Stimulated activated naive CD8-positive, alpha-beta T cell treated with anti-CD3 and anti-CD28 coated beads, Interleukin-15, Interleukin-2, amounts not matched to agents 100 U/mL and 50 U/mL, for 24 hours (primary cell): ENCODE results near the gene ANKRD28.
"Not testable (repeated sequence)": the region's sequence is repeated elsewhere in the genome, so short reads cannot be mapped to it uniquely, and the experiment has no call there.

Experiments
- ATAC-seq: fragments of 150-1000 bp; cut with Tn5 transposase; one replicate; pipeline ENCODE4 v1.10.0; 2021
- DNase-seq: peaks from one replicate; pipeline ENCODE4 v3.0.0; 2021

Gene ANKRD28

DNA sequence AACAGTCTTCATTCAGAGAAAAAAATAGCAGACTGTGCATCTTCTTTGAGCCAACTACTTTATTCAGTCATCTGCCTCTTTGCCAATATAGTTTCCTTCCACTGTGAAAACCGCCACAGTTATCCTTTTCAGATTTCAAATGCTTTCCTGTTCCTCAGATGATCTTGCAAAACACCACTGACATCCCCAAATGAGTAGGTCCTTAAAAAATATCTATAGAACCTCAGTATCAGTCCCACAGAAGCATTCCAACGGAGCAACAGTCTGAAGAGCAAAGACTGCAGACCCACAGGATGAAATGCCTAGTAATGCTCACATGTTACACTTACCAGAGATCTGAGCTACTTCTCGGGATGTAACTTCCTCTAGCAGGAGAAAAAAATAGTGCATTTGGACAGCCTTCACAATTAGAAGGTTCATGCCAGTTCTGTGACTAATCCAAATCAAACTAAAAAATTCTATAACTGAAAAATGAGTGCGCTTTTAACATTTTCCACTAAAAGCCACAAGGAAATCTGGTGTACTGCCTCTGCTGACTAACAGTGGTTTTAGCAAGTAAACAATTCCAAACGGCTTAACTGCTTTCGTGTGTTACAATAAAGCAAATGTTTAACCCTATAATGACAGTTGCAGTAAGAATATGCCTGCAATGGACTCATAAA, at the start of gene ANKRD28:
Gene ANKRD28 (minus strand): TSS at position 338 of the 662 bp plus-strand sequence. CDS start 1,458 bp downstream, outside the sequence.
- ATAC-seq (peak; percentile 71), DNase-seq (no peak)

GRCh38 chr3:15847239-15847638, 49.5 kb upstream of the ANKRD28 start:
- no peak for ATAC-seq

DNA sequence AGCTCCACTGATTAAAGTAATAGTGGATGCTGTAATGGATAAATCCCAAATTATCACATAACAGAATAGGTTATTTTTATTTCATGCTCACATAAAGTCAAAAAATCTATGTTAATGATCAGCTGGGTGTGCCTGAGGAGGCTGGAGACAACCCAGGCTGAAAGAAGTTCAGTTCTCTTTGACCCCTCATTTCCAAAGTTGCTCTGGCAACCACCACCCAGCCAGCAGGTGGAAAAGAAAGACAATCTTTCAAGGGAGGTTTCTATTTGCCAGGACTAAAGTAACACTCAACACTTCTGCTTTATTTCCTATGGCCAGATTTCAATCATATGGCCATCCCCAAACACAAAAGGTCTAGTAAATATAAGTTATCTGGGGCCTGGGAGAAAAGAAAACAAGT, 48.8 kb upstream of the ANKRD28 start:
- DNase-seq (no peak), ATAC-seq (no peak)

More at GRCh38 chr3:15847239-15847638, 49.5 kb upstream of the ANKRD28 start:
- no peak for DNase-seq

DNA sequence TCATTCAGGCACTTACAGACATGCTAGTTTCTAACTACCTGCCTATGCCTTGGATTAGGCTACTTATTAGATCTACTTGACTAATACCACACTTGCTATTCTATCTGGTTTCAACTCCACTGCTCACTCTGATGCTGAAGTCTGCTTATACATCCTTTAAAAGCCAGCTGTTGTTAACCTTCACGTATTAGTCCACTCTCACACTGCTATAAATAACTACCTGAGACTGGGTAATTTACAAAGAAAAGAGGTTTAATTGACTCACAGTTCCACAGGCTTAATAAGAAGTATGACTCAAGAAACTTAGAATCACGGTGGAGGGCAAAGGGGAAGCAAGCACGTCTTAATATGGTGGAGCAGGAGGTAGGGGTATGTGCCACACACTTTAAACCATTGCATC, 47.7 kb upstream of the ANKRD28 start:
- DNase-seq, result no peak
- ATAC-seq, result peak; percentile 85

GRCh38 chr3:15844889-15845288, 47.1 kb upstream of the ANKRD28 start:
- peak; percentile 22 for ATAC-seq
- no peak for DNase-seq

DNA sequence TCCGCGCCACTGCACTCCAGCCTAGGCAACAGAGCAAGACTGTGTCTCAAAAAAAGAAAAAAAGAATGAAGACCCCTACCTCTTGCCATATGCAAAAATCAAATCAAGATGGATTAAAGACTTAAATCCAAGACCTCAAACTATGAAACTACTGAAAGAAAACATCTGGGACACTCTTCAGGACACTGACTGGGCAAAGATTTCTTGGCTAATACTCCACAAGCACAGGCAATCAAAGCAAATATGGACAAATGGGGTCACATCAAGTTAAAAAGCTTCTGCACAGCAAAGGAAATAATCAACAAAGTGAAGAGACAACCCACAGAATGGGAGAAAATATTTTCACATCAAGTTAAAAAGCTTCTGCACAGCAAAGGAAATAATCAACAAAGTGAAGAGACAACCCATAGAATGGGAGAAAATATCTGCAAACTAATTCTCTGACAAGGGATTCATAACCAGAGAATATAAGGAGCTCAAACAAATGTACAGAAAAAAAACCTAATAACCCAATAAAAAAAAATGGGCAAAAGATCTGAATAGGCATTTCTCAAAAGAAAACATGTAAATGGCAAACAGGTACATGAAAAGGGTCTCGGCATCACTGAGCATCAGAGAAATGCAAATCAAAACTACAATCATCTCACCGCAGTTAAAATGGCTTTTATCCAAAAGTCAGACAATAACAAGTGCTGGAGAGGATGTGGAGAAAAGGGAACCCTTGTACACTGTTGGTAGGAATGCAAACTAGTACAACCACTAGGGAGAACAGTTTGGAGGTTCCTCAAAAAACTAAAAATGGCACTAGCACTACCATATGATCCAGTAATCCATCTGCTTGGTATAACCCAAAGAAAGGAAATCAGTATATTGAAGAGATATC, 43.6 kb upstream of the ANKRD28 start:
- ATAC-seq, result not testable (repeated sequence)

DNA sequence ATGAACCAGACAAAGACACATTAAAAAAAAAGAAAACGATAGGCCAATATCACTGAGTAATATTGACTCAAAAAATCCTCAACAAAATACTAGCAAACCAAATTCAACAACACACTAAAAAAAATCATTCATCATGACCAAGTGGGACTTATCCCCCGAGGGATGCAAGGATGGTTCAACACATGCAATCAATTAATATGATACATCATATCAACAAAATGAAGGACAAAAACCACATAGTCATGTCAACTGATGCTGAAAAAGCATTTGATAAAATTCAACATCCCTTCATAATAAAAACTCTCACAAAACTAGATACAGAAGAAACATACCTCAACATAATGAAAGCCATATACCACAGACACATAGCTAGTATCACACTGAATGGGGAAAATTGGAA, 41.8 kb upstream of the ANKRD28 start:
- ATAC-seq (no peak), DNase-seq (no peak)

More for the DNA sequence above, 43.6 kb upstream of the ANKRD28 start:
- DNase-seq, result not testable (repeated sequence)

DNA sequence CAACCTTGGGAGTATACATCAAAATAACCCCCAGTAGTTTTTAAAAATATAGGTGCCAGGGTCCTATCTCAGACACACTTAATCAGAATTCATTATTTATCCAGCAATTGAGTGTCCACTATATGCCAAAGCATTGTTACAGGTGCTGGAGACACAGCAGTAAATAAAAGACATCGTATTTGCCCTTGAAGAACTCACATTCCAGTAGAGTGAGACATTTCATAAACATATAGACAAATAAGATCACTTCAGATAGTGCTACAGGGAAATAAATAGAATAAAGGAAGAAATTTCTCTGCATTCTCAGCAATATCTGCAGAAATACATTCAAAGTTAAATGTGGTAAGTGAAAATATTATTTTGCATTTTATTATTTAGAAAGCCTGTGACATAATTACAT, 34.1 kb upstream of the ANKRD28 start:
- ATAC-seq (no peak), DNase-seq (no peak)

DNA sequence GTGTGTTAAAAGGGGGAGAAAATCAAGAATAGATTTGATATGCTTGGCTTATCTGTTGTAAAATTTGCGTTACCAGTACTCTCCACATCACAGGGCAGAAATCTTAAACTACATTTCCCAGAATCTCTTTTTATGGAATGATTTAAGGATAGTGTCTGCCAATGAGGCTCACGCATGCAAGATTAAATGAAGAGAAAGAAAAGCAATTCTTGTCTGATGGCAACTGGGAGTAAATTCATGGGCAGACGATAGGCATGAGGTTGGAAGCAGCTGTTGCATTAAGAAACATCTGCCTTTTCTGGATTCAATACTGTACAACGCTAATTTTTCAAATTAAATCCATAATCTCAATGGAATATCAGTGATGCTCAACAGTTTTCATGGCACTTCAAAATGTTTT, 27.2 kb upstream of the ANKRD28 start:
- DNase-seq (no peak), ATAC-seq (no peak)

- DNase-seq (no peak), ATAC-seq (no peak)
Measured at GRCh38 chr3:15823092-15823491, 25.3 kb upstream of the ANKRD28 start.

- no peak for DNase-seq
Measured at GRCh38 chr3:15822281-15822680, 24.5 kb upstream of the ANKRD28 start.

DNA sequence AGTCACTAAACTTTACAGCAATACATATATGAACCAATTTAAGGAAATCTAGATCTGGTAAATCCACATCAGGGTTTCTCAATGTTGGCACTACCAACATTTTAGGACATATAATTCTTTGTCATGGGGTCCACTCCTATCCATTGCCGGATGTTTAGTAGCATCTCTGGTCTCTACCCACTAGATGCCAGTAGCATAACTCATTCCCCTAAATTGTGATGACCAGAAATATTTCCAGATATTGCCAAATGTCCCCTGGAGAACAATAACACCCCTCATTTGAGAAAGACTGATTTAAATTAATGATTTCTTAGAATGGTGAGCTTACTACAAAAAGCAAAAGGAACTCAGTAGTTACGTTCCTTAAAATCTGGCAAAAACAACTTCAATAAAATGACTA, 23.1 kb upstream of the ANKRD28 start:
- no peak for DNase-seq
- no peak for ATAC-seq

More at GRCh38 chr3:15822281-15822680, 24.5 kb upstream of the ANKRD28 start:
- no peak for ATAC-seq

- no peak for ATAC-seq
- no peak for DNase-seq
Measured at GRCh38 chr3:15819576-15819975, 21.8 kb upstream of the ANKRD28 start.

DNA sequence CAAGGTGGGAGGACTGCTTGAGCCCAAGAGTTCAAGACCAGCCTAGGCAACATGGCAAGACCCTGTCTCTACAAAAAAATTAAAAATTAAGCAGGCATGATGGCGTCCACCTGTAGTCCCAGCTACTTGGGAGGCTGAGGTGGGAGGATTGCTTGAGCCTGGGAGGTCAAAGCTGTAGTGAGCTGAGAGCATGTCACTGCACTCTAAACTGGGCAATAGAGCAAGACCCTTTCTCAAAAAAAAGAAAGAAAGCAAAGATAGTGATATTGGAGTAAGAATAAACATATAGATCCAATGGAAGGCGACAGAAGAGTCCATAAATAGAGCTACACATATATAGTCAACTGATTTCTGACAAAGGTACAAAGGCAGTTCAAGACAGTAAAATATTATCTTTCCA, 21.3 kb upstream of the ANKRD28 start:
- DNase-seq (no peak), ATAC-seq (no peak)

DNA sequence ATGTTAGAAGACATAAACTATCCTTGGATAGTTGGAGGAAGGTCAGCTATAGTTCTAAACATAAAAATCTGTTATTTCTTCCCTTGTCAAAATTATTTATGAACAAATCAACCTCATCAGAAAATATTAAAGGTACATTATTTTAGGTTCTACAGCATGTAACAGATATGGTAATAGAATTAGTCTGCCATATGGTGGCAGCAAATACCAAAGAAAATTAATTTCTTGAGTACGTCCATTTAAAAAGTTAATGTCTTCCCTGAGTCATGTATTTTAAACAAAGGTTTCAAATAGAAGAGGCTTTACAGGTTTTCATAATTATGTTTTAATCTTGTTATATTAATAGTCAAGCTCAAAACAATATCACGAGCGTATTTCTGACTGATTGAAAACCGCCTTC, 17.9 kb upstream of the ANKRD28 start:
- ATAC-seq (no peak), DNase-seq (no peak)

DNA sequence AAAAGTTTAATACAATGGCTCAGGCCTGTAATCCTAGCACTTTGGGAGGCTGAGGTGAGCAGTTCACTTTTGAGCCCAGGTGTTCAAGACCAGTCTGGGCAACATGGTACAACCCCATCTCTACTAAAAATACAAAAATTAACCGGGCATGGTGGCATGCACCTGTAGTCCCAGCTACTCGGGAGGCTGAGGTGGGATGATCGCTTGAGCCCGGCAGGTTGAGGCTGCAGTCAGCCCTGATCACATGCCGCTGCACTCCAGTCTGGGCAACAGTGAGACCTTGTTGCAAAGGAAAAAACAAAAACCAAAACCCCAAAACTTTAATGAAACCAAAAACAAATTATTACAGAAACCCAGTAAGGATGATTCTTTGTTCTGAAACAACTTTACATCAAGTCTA, 15.3 kb upstream of the ANKRD28 start:
- DNase-seq, ATAC-seq: not testable (repeated sequence)

DNA sequence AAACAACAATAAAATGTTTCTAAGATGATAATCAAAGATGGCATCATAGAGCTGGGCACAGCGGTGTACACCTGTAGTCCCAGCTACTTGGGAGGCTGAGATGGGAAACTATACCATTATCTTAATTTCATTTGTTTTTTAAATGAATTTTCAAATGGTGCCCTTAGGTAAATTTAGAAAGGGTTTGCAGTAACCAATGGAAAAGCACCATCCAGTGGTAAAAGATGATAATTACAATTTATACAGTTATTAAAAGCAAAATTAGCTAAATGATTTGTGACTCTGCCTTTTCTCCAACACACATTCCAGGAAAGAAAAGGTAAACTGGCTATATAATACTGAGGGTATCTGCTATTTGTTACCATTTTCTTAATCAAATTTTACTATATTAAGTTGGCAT, 14.4 kb upstream of the ANKRD28 start:
- DNase-seq, result no peak
- ATAC-seq, result no peak

DNA sequence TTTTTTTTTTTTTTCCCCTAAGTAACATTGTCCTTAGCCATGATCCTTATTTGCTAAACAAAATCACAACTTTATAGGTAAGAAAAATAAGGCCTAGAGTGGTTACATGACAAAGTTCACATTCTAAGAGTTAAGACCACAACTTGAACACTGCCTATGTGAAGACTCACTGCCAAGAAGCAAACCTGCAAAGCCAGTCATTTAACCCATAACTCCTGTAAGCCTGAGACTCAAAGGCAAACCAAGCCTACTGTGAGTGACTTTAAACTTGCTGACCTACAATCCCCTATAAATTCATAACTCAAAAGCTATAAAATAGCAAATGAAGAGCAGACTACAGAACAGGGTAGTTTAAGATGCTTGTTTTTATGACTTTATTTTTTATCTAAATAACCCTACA, 12.9 kb upstream of the ANKRD28 start:
- ATAC-seq (peak; percentile 83), DNase-seq (no peak)

- DNase-seq (no peak), ATAC-seq (no peak)
Measured at GRCh38 chr3:15809313-15809712, 11.5 kb upstream of the ANKRD28 start.

DNA sequence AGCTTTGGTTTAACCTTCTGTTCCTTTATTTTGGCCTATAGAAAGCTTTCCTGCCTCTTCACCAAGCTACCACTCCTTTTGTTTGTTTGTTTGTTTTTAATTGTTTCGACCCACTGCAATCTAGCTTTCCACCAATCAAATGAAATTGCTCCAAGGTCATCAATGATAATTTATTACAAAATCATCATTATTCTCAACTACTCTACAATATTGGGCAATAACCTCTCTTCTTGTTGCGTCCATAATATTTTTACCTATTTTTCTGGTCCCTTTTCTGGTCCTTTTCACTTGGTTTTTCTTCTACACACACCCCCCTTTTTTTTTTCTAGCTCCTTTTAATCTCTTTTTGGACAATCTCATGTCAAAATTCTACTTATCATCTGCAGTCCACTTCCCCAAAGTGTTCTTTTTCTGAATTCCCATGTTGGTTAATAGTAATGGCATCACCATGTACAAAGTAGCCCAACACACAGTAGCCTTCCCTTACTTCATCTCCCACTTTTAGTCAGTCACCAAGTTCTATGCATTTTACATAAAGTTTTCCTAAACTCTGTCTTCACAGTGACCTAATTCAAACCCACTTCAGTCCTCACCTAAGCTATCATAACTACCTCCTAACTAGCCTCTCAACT, 11.0 kb upstream of the ANKRD28 start:
- DNase-seq (no peak), ATAC-seq (no peak)

GRCh38 chr3:15805756-15806266, 8.0 kb upstream of the ANKRD28 start:
- ATAC-seq (peak; percentile 41), DNase-seq (no peak)

DNA sequence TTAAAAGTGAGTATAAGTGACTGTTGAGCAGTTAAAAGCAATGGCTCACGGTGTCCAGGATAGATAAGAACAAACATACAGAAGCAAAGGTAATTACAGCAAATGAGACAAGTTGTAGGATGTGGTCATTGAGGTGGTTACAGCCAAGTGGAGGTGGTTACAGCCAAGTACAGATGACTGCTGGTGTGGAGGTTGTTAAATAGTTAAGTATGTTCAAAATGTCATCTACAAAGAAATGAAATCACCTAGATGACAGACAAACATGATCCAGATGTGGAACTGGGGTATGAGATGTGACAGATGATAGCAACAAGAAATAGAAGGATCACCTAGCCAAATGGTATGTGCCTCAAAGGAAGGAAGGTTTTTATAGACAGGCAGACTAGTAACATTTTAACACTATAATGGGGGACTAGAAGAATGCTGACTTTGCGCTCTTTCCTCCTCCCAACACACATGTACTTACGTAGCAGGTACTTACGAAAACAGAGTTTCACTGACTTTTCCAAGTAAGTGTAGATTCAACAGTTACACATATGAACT, 6.8 kb upstream of the ANKRD28 start:
- DNase-seq (no peak), ATAC-seq (peak; percentile 50)
